ENCODE measurements around the gene METTL21C.

The METTL21C gene

GRCh38 chr13:102643656-102644055 lies 51.2 kb downstream of the METTL21C start:
- Histone ChIP-seq H3K36me3 (ENCODE audit: insufficient read depth, low read length) (peaks cover 91% of the 10 kb centered on the region), H3K4me1 (ENCODE audit: insufficient read depth, low read length) (no peaks in the 10 kb centered on the region), H3K9me3 (ENCODE audit: low read length) (no peaks in the 10 kb centered on the region), H2AFZ (ENCODE audit: low read depth, low read length) (no peak overlapping the region), H3K4me3 (ENCODE audit: low read length) (no peak overlapping the region), H3K27me3 (ENCODE audit: insufficient read depth, low read length) (no peaks in the 10 kb centered on the region)

GRCh38 chr13:102642475-102642874 lies 52.4 kb downstream of the METTL21C start:
- H3K4me1 ChIP-seq (ENCODE audit: insufficient read depth, low read length) = no peaks in the 10 kb centered on the region
- no peak overlapping the region for H3K4me3 ChIP-seq (ENCODE audit: low read length)
- no peaks in the 10 kb centered on the region for H3K27me3 ChIP-seq (ENCODE audit: insufficient read depth, low read length)
- no peak overlapping the region for H2AFZ ChIP-seq (ENCODE audit: low read depth, low read length)
- H3K36me3 ChIP-seq (ENCODE audit: insufficient read depth, low read length) = peaks cover 92% of the 10 kb centered on the region
- H3K9me3 ChIP-seq (ENCODE audit: low read length) = no peaks in the 10 kb centered on the region

GRCh38 chr13:102642029-102642428 lies 52.8 kb downstream of the METTL21C start:
- Histone ChIP-seq H3K4me3 (ENCODE audit: low read length) (no peak overlapping the region), H3K4me1 (ENCODE audit: insufficient read depth, low read length) (no peaks in the 10 kb centered on the region), H3K9me3 (ENCODE audit: low read length) (no peaks in the 10 kb centered on the region), H3K36me3 (ENCODE audit: insufficient read depth, low read length) (peaks cover 92% of the 10 kb centered on the region), H3K27me3 (ENCODE audit: insufficient read depth, low read length) (no peaks in the 10 kb centered on the region), H2AFZ (ENCODE audit: low read depth, low read length) (no peak overlapping the region)

GRCh38 chr13:102638741-102639140 lies 56.1 kb downstream of the METTL21C start:
- Histone ChIP-seq H2AFZ (ENCODE audit: low read depth, low read length) (no peak overlapping the region), H3K4me3 (ENCODE audit: low read length) (no peak overlapping the region), H3K4me1 (ENCODE audit: insufficient read depth, low read length) (no peaks in the 10 kb centered on the region), H3K9me3 (ENCODE audit: low read length) (no peaks in the 10 kb centered on the region), H3K27me3 (ENCODE audit: insufficient read depth, low read length) (no peaks in the 10 kb centered on the region), H3K36me3 (ENCODE audit: insufficient read depth, low read length) (peaks cover 92% of the 10 kb centered on the region)

Measured in neuron (in vitro differentiated cells).